Transverse colon (tissue), 4 donors: ENCODE measurements around the gene CYSRT1.

Experiments
- EP300 ChIP-seq: sonication (generic); formaldehyde crosslinking; IDR thresholded peaks from one replicate; pipeline ENCODE4 v1.6.1; 2017; ENCODE audit warnings: antibody characterized with exemption, low read depth
- POLR2A ChIP-seq: fragments of 450-650 bp; IDR thresholded peaks from one replicate; pipeline ENCODE4 v1.6.1; 2016; ENCODE audit warnings: antibody characterized with exemption, mild to moderate bottlenecking, moderate library complexity
- POLR2AphosphoS5 ChIP-seq, 3 donors: sonication (generic); formaldehyde crosslinking; IDR thresholded peaks; one replicate each; pipeline ENCODE4 v1.6.1; 2016; ENCODE audit warnings: antibody characterized with exemption in 3 of 3
- TF ChIP-seq, protein P1 (sequence below), 5 experiments: fragments of 200-600 bp in 3 of 5; fragments of 450-650 bp in 2 of 5; sonication (generic) in 3 of 5; IDR thresholded peaks; 1 replicate in 2 of 5; 2 replicates in 3 of 5; pipeline ENCODE4 v1.5.1; 2016 to 2017; ENCODE audit warnings: antibody characterized with exemption in 5 of 5, inconsistent platforms in 3 of 5, mild to moderate bottlenecking in 2 of 5, moderate library complexity in 1 of 5

DNA sequence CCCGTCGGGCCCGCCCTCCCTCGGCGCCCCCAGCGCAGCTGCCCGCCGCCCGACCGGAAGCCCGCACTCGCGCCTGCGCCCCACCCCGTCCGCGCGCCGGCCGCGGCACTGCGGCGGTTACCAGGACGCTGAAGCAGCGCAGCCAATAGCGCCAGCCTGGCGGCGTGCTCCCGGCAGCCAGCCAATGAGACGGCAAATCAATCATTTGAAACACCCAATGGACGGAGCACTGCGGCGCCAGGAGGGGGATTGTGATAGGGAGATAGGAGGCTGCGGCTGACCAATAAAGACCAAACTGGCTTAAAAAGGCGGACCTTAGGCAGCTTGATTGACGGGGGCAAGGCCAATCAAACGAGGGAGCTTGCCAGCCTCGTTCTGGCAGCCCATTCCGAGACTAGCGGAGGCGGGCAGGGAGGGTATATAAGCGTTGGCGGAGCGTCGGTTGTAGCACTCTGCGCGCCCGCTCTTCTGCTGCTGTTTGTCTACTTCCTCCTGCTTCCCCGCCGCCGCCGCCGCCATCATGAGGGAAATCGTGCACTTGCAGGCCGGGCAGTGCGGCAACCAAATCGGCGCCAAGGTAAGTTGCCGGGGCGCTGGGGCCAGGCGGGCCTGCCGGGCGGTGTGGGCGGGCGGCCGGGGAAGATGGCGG, 16.0 kb downstream of the CYSRT1 start, which contains the start of gene TUBB4B:
- TF ChIP-seq, protein P1, sequence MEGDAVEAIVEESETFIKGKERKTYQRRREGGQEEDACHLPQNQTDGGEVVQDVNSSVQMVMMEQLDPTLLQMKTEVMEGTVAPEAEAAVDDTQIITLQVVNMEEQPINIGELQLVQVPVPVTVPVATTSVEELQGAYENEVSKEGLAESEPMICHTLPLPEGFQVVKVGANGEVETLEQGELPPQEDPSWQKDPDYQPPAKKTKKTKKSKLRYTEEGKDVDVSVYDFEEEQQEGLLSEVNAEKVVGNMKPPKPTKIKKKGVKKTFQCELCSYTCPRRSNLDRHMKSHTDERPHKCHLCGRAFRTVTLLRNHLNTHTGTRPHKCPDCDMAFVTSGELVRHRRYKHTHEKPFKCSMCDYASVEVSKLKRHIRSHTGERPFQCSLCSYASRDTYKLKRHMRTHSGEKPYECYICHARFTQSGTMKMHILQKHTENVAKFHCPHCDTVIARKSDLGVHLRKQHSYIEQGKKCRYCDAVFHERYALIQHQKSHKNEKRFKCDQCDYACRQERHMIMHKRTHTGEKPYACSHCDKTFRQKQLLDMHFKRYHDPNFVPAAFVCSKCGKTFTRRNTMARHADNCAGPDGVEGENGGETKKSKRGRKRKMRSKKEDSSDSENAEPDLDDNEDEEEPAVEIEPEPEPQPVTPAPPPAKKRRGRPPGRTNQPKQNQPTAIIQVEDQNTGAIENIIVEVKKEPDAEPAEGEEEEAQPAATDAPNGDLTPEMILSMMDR (IDR thresholded peaks at IDR 0.05): peak in 1 of 5 experiments; percentile 13
- TF ChIP-seq POLR2AphosphoS5 (IDR thresholded peaks at IDR 0.05) (peak; percentile 99 to 100 (median 100)), POLR2A (peak; percentile 100), EP300 (no peak)
